ENCODE results near the gene EARS2. TPM values are rescaled to one million over a fixed set of nuclear protein-coding genes. Genes with fewer than 3 reads are reported as not detected.

The EARS2 gene
- total and polyA plus RNA-seq, 4 donors = 17.7 to 25.7 (median 22.3) TPM

DNA sequence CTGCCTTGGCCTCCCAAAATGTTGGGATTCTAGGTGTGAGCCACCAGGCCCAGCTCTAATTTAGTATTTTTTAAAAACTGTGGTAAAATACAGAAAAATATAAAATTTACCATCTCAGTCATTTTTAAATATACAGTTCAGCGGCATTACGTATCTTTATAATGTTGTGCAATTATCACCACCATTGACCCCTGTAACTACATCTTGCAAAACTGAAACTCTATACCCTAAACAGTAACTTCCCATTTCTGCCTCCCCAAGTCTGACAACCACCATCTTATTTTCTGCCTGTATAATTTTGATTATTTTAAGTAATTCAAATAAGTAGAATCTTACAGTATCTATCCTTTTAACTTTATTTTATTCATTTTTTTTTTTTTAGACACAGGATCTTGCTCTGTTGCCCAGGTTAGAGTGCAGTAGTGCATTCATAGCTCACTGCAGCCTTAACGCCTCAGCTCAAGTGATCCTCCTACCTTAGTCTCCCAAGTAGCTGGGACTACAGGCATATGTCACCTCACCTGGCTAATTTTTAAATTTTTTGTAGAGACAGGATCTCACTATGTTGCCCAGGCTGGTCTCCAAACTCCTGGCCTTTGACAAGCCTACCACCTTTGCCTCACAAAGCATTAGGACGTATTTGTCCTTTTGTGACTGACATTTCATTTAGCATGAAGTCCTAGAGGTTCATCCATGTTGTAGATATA, 36.0 kb downstream of the EARS2 start:
- no peak overlapping the region for H3K27ac ChIP-seq (ENCODE audit: low read depth in 1 of 2, low read length in 1 of 2)
- no peak for DNase-seq
- H3K27me3 ChIP-seq (ENCODE audit: control insufficient read depth in 3 of 3, insufficient read depth in 3 of 3, low read length in 2 of 3) = no peaks in the 10 kb centered on the region
- H3K4me3 ChIP-seq = no peak overlapping the region
- ATAC-seq (ENCODE audit: insufficient read depth, low FRiP score) = no peak
- 43 to 63% methylated on average over 4 of the region's 4 CpGs for WGBS, 2 donors
- H3K4me1 ChIP-seq (ENCODE audit: control insufficient read depth in 5 of 5, insufficient read depth in 5 of 5, low read length in 5 of 5) = peaks cover 0 to 8% (median 0%) of the 10 kb centered on the region in 5 donors
- H3K9ac ChIP-seq (ENCODE audit: insufficient read depth in 1 of 2, low read length in 2 of 2) = no peak overlapping the region
- TF ChIP-seq, protein P1, sequence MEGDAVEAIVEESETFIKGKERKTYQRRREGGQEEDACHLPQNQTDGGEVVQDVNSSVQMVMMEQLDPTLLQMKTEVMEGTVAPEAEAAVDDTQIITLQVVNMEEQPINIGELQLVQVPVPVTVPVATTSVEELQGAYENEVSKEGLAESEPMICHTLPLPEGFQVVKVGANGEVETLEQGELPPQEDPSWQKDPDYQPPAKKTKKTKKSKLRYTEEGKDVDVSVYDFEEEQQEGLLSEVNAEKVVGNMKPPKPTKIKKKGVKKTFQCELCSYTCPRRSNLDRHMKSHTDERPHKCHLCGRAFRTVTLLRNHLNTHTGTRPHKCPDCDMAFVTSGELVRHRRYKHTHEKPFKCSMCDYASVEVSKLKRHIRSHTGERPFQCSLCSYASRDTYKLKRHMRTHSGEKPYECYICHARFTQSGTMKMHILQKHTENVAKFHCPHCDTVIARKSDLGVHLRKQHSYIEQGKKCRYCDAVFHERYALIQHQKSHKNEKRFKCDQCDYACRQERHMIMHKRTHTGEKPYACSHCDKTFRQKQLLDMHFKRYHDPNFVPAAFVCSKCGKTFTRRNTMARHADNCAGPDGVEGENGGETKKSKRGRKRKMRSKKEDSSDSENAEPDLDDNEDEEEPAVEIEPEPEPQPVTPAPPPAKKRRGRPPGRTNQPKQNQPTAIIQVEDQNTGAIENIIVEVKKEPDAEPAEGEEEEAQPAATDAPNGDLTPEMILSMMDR (IDR thresholded peaks at IDR 0.05; ENCODE audit: control extremely low read depth, extremely low read depth) = no peak
- H3K36me3 ChIP-seq (ENCODE audit: control insufficient read depth in 4 of 4, insufficient read depth in 4 of 4, low read length in 4 of 4) = peaks cover 10 to 29% (median 23%) of the 10 kb centered on the region in 4 donors
- peaks cover 0 to 2% (median 0%) of the 10 kb centered on the region in 4 donors for H3K9me3 ChIP-seq (ENCODE audit: control insufficient read depth in 4 of 4, insufficient read depth in 3 of 4, low read length in 3 of 4)

DNA sequence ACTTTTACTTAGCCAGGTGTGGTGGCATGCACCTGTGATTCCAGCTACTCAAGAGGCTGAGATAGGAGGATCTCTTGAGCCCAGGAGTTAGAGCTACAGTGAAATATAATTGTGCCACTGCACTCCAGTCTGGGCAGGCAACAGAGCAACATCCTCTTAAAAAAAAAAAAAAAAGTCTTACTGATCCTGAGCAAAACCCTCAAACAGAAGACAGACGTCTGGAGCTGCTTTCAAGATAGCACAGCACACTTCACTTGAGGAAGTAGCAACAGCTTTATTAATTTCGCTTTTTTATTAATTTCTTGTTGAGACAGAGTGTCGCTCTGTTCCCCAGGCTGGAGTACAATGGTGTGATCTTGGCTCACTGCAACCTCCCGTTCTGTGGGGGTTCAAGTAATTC, 36.6 kb downstream of the EARS2 start:
- ATAC-seq (ENCODE audit: insufficient read depth, low FRiP score) (no peak), DNase-seq (no peak)
- 45 to 74% methylated on average over 4 of the region's 4 CpGs for WGBS, 2 donors
- TF ChIP-seq, protein P1 (IDR thresholded peaks at IDR 0.05; ENCODE audit: control extremely low read depth, extremely low read depth) = no peak
- Histone ChIP-seq H3K27ac (ENCODE audit: low read depth in 1 of 2, low read length in 1 of 2) (peak overlapping the region in 1 of 2 donors; percentile 63), H3K4me1 (ENCODE audit: control insufficient read depth in 5 of 5, insufficient read depth in 5 of 5, low read length in 5 of 5) (peaks cover 0 to 8% (median 0%) of the 10 kb centered on the region in 5 donors), H3K9ac (ENCODE audit: insufficient read depth in 1 of 2, low read length in 2 of 2) (no peak overlapping the region), H3K4me3 (no peak overlapping the region), H3K27me3 (ENCODE audit: control insufficient read depth in 3 of 3, insufficient read depth in 3 of 3, low read length in 2 of 3) (no peaks in the 10 kb centered on the region), H3K36me3 (ENCODE audit: control insufficient read depth in 4 of 4, insufficient read depth in 4 of 4, low read length in 4 of 4) (peaks cover 10 to 29% (median 22%) of the 10 kb centered on the region in 4 donors), H3K9me3 (ENCODE audit: control insufficient read depth in 4 of 4, insufficient read depth in 3 of 4, low read length in 3 of 4) (peaks cover 0 to 2% (median 0%) of the 10 kb centered on the region in 4 donors)

DNA sequence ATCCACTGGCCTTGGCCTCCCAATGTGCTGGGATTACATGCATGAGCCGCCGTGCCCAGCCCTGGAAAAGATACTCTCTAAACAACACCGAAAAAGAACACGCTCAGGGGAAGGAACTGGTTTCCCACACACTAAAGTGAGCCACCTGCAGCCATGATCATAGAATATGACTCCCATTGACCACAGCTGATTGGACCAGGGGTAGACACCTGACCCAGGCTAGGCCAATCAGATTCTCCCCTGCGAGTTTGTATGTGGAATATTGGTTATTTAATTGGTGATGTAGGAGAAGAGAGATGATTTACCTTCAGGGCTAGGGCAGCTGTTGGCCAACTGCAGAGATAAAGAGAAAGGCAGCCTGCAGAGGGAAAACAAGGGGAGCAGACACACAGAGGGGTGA, 37.9 kb downstream of the EARS2 start:
- Histone ChIP-seq H3K4me3 (no peak overlapping the region), H3K27me3 (ENCODE audit: control insufficient read depth in 3 of 3, insufficient read depth in 3 of 3, low read length in 2 of 3) (no peaks in the 10 kb centered on the region), H3K9me3 (ENCODE audit: control insufficient read depth in 4 of 4, insufficient read depth in 3 of 4, low read length in 3 of 4) (peaks cover 0 to 2% (median 0%) of the 10 kb centered on the region in 4 donors), H3K36me3 (ENCODE audit: control insufficient read depth in 4 of 4, insufficient read depth in 4 of 4, low read length in 4 of 4) (peaks cover 10 to 22% (median 16%) of the 10 kb centered on the region in 4 donors), H3K4me1 (ENCODE audit: control insufficient read depth in 5 of 5, insufficient read depth in 5 of 5, low read length in 5 of 5) (peaks cover 0 to 8% (median 0%) of the 10 kb centered on the region in 5 donors), H3K27ac (ENCODE audit: low read depth in 1 of 2, low read length in 1 of 2) (peak overlapping the region in 1 of 2 donors; percentile 6), H3K9ac (ENCODE audit: insufficient read depth in 1 of 2, low read length in 2 of 2) (no peak overlapping the region)
- WGBS, 2 donors = 87 to 94% methylated on average over 5 of the region's 5 CpGs
- ATAC-seq (ENCODE audit: insufficient read depth, low FRiP score) (no peak), DNase-seq (no peak)
- TF ChIP-seq, protein P1 (IDR thresholded peaks at IDR 0.05; ENCODE audit: control extremely low read depth, extremely low read depth) = no peak

Measured in lung (tissue), 12 donors.